ENCODE measurements around the gene EPS8L3.
A peak's percentile ranks its signal among the peaks of the same experiment; 100 is the strongest.
"Not testable (repeated sequence)": the region's sequence is repeated elsewhere in the genome, so short reads cannot be mapped to it uniquely, and the experiment has no call there.

The EPS8L3 gene

GRCh38 chr1:109762039-109762585, 1.6 kb downstream of the EPS8L3 start:
- no peak for DNase-seq

GRCh38 chr1:109761227-109762038, 2.3 kb downstream of the EPS8L3 start:
- DNase-seq: no peak

GRCh38 chr1:109760581-109761226, 3.0 kb downstream of the EPS8L3 start:
- DNase-seq: no peak

- DNase-seq: no peak
Observed at GRCh38 chr1:109759513-109760334, 4.0 kb downstream of the EPS8L3 start.

- no peak for DNase-seq
Observed at GRCh38 chr1:109757936-109758786, 5.6 kb downstream of the EPS8L3 start.

GRCh38 chr1:109756848-109757521, 6.7 kb downstream of the EPS8L3 start:
- DNase-seq: no peak

- DNase-seq: not testable (repeated sequence)
Observed at GRCh38 chr1:109756325-109756724, 7.4 kb downstream of the EPS8L3 start.

GRCh38 chr1:109754738-109755137, 9.0 kb downstream of the EPS8L3 start:
- DNase-seq: no peak

- no peak for DNase-seq
Observed at GRCh38 chr1:109751531-109752260, 12.0 kb downstream of the EPS8L3 start.

GRCh38 chr1:109750920-109751319, 12.8 kb downstream of the EPS8L3 start:
- no peak for DNase-seq

GRCh38 chr1:109750241-109750882, 13.4 kb downstream of the EPS8L3 start:
- no peak for DNase-seq

GRCh38 chr1:109749221-109749620, 14.5 kb downstream of the EPS8L3 start:
- no peak for DNase-seq

- not testable (repeated sequence) for DNase-seq
Observed at GRCh38 chr1:109748311-109748710, 15.4 kb downstream of the EPS8L3 start.

GRCh38 chr1:109740615-109741373, 22.9 kb downstream of the EPS8L3 start, which contains the start of gene GSTM3:
Gene GSTM3 (minus strand): TSS chr1:109741038. CDS start chr1:109740287, 751 bp downstream.
- DNase-seq: no peak

GRCh38 chr1:109739738-109740614, 23.7 kb downstream of the EPS8L3 start:
- DNase-seq: peak; percentile 52

GRCh38 chr1:109733236-109733870, 30.4 kb downstream of the EPS8L3 start:
- DNase-seq: no peak

- no peak for DNase-seq
Observed at GRCh38 chr1:109732390-109732881, 31.3 kb downstream of the EPS8L3 start.

- no peak for DNase-seq
Observed at GRCh38 chr1:109730666-109731065, 33.1 kb downstream of the EPS8L3 start.
